ENCODE measurements around the gene CAPS. TPM values are rescaled to one million over a fixed set of nuclear protein-coding genes. Genes with fewer than 3 reads are reported as not detected.

Gene CAPS
- total RNA-seq, 1 experiment from 2014 or later = 2.3 TPM

DNA sequence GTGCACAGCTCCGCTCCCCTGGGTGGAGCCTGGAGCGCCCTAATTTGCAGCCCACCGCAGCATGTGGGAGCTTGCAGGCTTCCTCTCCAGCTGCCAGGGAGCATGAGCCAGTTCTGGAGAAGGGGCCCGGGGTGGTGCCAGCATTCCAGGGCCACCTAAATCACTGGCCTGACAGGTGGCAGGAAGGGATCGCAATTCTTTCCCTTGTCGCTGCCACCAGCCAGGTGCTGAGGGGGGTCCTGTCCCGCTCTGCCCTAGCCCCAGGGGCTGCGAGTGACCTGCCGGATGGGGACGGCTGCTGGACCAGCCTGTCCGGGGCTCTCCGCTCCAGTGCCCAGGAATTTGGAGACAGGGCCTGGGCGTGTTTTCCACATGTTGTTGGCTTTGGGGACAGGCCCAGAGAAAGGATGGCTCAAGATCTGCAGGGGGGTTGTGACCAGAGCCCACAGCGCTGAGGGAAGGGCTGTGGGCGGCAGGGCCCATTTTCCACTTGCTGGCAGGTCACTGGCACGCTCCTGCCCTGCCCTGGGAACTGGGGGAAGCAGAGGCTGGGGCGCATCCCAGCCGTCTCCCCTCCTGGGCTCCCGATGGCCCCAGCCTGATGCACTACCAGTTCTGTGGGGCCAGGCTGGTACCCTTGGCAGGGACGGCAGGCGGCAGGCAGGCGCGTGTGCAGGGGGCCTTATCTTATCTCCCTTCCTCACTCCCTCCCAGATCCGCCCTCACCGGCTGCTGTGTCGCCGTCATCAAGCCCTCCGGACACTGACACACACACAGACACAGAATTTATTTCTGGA, 19.9 kb upstream of the CAPS start:
- Histone ChIP-seq H4K91ac (ENCODE audit: insufficient read length, low read depth, low read length) (no peak overlapping the region), H3K56ac (ENCODE audit: insufficient read length, low read depth, low read length) (no peak overlapping the region), H3K18ac (ENCODE audit: insufficient read length, low read depth, low read length) (no peak overlapping the region), H3K4ac (ENCODE audit: low read depth, low read length) (no peak overlapping the region), H4K8ac (replicated peaks; ENCODE audit: insufficient read length, low read depth, low read length) (no peak overlapping the region), H4K20me1 (ENCODE audit: control insufficient read depth, insufficient read depth, insufficient read length) (no peaks in the 10 kb centered on the region), H3K23ac (ENCODE audit: insufficient read length, low read depth, low read length) (no peak overlapping the region), H2AFZ (ENCODE audit: low read length) (no peak overlapping the region), H4K5ac (ENCODE audit: insufficient read length, low read depth, low read length) (no peak overlapping the region), H3K4me1 (ENCODE audit: insufficient read depth, low read length) (no peaks in the 10 kb centered on the region; the same call in 1 of the 2 replicates), H3K79me2 (ENCODE audit: insufficient read depth, low read length) (no peaks in the 10 kb centered on the region), H2BK5ac (ENCODE audit: insufficient read length, low read length) (no peak overlapping the region), H3K27me3 (ENCODE audit: insufficient read depth, low read length) (no peaks in the 10 kb centered on the region), H3K79me1 (ENCODE audit: insufficient read depth, low read depth, low read length, poor library complexity, severe bottlenecking) (no peaks in the 10 kb centered on the region), H2BK120ac (ENCODE audit: low read depth, low read length, poor library complexity, severe bottlenecking) (no peak overlapping the region), H3K9ac (ENCODE audit: extremely low read depth, insufficient read length, low read length) (no peak overlapping the region), H3K4me2 (ENCODE audit: insufficient read depth, insufficient read length, low read length) (no peak overlapping the region), H3T11ph (ENCODE audit: low read length) (no peak overlapping the region), H2BK20ac (ENCODE audit: low read depth, low read length, poor library complexity, severe bottlenecking) (no peak overlapping the region), H2BK15ac (ENCODE audit: low read depth, low read length) (no peak overlapping the region), H3K14ac (ENCODE audit: insufficient read depth, low read length) (no peak overlapping the region), H3K27ac (ENCODE audit: insufficient read length, low read depth, low read length) (no peak overlapping the region), H2AK5ac (ENCODE audit: insufficient read length, low read length) (no peak overlapping the region), H2BK12ac (ENCODE audit: insufficient read length, low read depth, low read length) (no peak overlapping the region), H3K9me3 (ENCODE audit: control insufficient read depth, low read depth, low read length) (no peaks in the 10 kb centered on the region), H3K23me2 (ENCODE audit: insufficient read length, low read depth, low read length, poor library complexity, severe bottlenecking) (no peaks in the 10 kb centered on the region)
- TF ChIP-seq, protein P1, sequence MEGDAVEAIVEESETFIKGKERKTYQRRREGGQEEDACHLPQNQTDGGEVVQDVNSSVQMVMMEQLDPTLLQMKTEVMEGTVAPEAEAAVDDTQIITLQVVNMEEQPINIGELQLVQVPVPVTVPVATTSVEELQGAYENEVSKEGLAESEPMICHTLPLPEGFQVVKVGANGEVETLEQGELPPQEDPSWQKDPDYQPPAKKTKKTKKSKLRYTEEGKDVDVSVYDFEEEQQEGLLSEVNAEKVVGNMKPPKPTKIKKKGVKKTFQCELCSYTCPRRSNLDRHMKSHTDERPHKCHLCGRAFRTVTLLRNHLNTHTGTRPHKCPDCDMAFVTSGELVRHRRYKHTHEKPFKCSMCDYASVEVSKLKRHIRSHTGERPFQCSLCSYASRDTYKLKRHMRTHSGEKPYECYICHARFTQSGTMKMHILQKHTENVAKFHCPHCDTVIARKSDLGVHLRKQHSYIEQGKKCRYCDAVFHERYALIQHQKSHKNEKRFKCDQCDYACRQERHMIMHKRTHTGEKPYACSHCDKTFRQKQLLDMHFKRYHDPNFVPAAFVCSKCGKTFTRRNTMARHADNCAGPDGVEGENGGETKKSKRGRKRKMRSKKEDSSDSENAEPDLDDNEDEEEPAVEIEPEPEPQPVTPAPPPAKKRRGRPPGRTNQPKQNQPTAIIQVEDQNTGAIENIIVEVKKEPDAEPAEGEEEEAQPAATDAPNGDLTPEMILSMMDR (conservative IDR thresholded peaks at IDR 0.05) = no peak
- no CpG with 5 or more reads among the region's 28 CpGs for WGBS (ENCODE audit: extremely low coverage, insufficient read length, low lambda C conversion rate)
- Mint-ChIP-seq H3K27ac (no peak overlapping the region; a peak in 1 of 7 replicates), H3K36me3 (ENCODE audit: insufficient read depth in 1 of 3, low read depth in 3 of 3) (peaks cover 3 to 11% (median 8%) of the 10 kb centered on the region in 3 experiments; a peak in 6 of 7 replicates), H3K9me3 (no peaks in the 10 kb centered on the region), H3K4me3 (no peak overlapping the region), H3K27me3 (ENCODE audit: low read depth) (peaks cover 23% of the 10 kb centered on the region), H3K4me1 (peaks cover 10 to 15% of the 10 kb centered on the region in 2 experiments)
- no peak for DNase-seq
